PFSK-1 (cell line): ENCODE measurements around the gene TLCD3B.

Experiments used
- POLR2AphosphoS5 ChIP-seq: IDR thresholded peaks from 2 replicates; pipeline ENCODE4 v1.6.1; 2012; ENCODE audit warnings: low read depth, mild to moderate bottlenecking, control low read depth, low read length, moderate library complexity
- TAF1 ChIP-seq: IDR thresholded peaks from 2 replicates; pipeline ENCODE4 v1.6.1; 2012; ENCODE audit warnings: low read length, control low read depth, borderline replicate concordance; ENCODE audit not compliant: insufficient read depth

DNA sequence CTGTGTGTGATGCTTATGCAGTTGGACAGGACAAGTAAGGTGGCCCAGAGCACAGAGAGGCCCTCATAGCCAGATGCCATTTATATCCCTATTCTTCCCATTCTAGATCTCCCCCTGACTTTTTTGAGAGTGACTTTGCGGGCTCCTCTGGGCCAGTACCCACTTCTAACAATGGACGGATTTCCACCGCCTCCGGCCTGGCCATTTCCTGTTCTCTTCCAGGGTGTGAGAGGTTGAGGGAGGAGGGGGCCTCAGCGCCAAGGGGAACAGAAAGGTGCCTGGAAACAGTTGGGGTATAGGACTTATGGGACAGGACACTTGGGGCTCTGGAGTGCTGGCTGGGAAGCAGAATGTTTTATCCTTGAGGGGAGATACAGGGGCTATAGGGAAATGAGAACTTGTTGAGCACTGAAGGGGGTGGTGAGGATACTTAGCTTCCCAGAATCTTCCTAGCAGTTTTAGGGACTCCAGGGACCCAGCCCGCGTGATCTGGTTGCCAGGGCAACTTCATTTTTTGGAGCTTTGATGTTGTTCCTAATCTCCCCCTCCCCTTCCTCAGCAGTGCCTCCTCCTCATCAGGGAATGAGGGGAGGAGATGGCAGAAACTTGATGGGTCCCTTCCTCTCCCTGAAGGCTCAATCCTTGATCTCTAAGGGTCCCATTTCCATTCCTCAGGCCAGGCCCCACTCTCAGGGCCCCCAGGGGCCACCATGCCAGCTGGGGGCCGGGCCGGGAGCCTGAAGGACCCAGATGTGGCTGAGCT, 53.8 kb downstream of the TLCD3B start:
- TF ChIP-seq POLR2AphosphoS5 (no peak), TAF1 (no peak)
